WERI-Rb-1 (cell line): Measurements from ENCODE around the gene TECPR1.

ENCODE experiments used
- DNase-seq: peaks from one replicate; pipeline ENCODE4 v3.0.0-alpha.2; 2020
- H3K27ac ChIP-seq: fragments of 250-450 bp; sonication (Bioruptor Pico); 2 replicates; pipeline ENCODE4 v1.5.1; 2020; ENCODE audit warnings: mild to moderate bottlenecking, moderate library complexity
- H3K27me3 ChIP-seq: fragments of 250-450 bp; sonication (Bioruptor Pico); 2 replicates; pipeline ENCODE4 v1.5.1; 2021; ENCODE audit warnings: mild to moderate bottlenecking, low read depth, moderate library complexity; ENCODE audit not compliant: insufficient read depth, severe bottlenecking
- H3K36me3 ChIP-seq: fragments of 250-450 bp; sonication (Bioruptor Pico); 2 replicates; pipeline ENCODE4 v1.5.1; 2020; ENCODE audit warnings: mild to moderate bottlenecking, moderate library complexity
- H3K4me3 ChIP-seq: 2 replicates; pipeline ENCODE4 v1.5.1; 2011; ENCODE audit warnings: low read depth, mild to moderate bottlenecking, control low read depth, low read length
- H3K9me3 ChIP-seq: fragments of 250-450 bp; sonication (Bioruptor Pico); 2 replicates; pipeline ENCODE4 v1.5.1; 2021; ENCODE audit warnings: mild to moderate bottlenecking, moderate library complexity; ENCODE audit not compliant: severe bottlenecking
- TF ChIP-seq, protein P1 (sequence below): IDR thresholded peaks from 2 replicates; pipeline ENCODE4 v1.5.1; 2011; ENCODE audit warnings: low read depth, mild to moderate bottlenecking, control low read depth, inconsistent platforms, low read length

The TECPR1 gene

DNA sequence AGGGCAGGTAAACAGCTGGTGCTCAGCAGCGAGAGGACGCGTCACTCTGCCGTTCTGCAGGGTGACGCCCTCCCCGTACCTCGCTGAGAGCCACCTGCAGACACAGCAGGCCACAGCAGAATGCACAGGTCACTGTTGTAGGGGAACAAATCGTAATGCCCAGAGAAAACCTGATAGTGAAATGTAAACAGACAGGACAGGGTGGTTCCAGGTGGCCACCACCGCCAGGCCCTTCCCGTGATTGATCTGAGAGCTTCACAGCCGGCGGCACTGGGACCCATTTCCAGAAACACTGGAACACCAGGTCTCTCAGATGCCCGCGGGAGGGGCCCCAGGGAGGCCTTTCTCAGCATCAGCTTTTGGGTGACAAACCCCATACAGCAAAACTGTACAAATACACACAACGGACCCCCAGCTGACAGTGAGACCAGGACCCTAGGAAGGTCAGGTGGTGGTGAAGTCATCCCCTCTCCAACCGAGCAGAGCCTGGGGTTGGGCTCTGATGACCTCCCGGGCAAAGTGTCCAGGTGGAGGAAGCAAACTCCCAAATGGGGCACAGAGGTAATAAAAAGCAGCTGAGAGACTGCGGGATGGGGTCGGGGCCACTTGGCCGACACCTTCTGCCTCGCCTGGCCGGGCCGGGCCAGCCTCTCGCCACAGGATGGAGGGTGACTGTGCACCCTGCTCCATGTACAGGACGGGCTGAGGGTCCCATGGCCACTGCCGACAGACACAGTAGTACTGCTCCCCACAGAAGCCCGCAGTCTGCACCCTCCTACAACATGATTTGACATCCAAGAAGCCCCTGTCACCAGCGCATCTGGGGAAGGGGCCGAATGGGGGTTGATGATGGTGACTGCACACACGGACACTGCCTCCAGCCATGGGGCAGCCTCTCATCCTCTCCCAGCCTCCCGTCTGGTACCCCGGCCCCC, 36.2 kb downstream of the TECPR1 start:
- Histone ChIP-seq H3K9me3 (no peaks in the 10 kb centered on the region), H3K27me3 (no peaks in the 10 kb centered on the region), H3K27ac (no peak overlapping the region), H3K36me3 (peaks cover 16% of the 10 kb centered on the region), H3K4me3 (no peak overlapping the region)
- no peak for DNase-seq
- TF ChIP-seq, protein P1, sequence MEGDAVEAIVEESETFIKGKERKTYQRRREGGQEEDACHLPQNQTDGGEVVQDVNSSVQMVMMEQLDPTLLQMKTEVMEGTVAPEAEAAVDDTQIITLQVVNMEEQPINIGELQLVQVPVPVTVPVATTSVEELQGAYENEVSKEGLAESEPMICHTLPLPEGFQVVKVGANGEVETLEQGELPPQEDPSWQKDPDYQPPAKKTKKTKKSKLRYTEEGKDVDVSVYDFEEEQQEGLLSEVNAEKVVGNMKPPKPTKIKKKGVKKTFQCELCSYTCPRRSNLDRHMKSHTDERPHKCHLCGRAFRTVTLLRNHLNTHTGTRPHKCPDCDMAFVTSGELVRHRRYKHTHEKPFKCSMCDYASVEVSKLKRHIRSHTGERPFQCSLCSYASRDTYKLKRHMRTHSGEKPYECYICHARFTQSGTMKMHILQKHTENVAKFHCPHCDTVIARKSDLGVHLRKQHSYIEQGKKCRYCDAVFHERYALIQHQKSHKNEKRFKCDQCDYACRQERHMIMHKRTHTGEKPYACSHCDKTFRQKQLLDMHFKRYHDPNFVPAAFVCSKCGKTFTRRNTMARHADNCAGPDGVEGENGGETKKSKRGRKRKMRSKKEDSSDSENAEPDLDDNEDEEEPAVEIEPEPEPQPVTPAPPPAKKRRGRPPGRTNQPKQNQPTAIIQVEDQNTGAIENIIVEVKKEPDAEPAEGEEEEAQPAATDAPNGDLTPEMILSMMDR, result no peak

DNA sequence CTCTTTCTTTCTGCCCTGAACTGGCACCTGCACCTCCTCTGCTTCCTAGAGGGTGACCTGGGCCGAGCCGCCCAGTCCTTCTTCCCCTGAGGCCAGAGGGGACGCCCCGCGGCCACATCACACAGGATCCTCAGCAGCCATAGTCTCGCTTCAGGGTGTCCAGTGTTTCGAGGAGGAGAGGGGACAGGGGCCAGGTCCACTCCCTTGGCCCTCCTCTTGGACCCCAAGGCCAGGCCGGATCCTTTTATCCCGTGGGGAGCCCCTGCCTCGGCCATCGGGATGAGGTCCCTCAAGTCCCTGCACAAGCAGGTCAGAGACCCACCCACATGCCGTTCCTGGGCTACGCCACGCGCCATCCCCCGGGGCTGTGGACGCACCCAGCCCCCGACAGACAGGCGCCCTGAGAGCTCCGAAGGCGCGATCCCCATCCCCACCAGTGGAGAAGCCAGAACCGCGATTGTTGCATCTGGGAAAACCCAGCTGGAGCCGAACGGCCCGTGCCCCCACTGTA, 37.2 kb downstream of the TECPR1 start:
- DNase-seq, result peak; percentile 13
- no peak overlapping the region for H3K27ac ChIP-seq
- TF ChIP-seq, protein P1, result no peak
- H3K27me3 ChIP-seq, result no peaks in the 10 kb centered on the region
- H3K36me3 ChIP-seq, result peaks cover 13% of the 10 kb centered on the region
- H3K4me3 ChIP-seq, result no peak overlapping the region
- no peaks in the 10 kb centered on the region for H3K9me3 ChIP-seq

DNA sequence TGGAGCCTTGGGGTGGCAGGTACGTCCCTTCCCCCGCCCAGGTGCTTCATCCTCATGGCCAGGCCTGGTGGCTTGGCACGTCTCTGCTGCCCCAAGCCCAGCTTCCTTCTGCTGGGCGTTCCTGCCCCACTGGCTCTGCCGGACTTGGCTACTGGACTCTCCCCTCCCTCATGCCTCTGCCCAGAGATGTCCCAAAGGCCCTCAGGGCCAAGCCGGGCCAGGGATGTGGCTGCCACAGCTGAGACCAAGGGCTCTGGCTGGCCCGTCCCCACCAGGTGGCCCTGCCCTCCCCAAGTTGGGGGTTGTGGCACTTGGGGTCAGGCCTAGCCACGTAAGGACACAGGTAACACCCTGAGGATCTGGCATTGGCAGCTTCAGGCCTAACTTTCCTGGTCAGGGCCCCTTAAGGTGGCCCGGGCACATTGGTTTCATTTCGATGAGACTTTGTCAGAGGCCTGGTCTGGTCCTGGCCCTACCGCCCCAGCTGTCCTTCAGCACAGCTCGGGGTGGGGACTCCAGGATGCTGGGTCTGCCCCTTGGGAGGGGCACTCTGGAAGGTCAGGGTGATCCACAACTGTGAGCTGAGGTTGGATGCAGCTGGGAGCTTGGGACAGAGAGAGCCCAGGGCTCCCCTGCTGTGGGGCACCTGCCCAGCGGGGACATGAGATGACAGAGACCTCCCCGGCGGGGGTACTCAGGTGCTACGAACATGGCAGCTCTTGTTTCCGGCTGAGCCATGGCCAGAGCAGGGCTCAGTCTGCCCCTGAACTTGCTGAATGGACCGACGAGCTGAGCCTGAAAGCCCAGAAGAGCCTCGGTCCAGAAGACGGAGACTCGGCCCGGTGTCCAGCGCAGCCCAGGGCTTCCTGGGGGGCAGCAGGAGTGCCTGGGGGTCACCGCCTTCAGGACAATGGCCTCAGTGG, 37.9 kb downstream of the TECPR1 start:
- H3K27me3 ChIP-seq, result no peaks in the 10 kb centered on the region
- H3K4me3 ChIP-seq, result no peak overlapping the region
- no peaks in the 10 kb centered on the region for H3K9me3 ChIP-seq
- no peak overlapping the region for H3K27ac ChIP-seq
- peaks cover 13% of the 10 kb centered on the region for H3K36me3 ChIP-seq
- DNase-seq, result peak; percentile 8
- TF ChIP-seq, protein P1, result no peak

DNA sequence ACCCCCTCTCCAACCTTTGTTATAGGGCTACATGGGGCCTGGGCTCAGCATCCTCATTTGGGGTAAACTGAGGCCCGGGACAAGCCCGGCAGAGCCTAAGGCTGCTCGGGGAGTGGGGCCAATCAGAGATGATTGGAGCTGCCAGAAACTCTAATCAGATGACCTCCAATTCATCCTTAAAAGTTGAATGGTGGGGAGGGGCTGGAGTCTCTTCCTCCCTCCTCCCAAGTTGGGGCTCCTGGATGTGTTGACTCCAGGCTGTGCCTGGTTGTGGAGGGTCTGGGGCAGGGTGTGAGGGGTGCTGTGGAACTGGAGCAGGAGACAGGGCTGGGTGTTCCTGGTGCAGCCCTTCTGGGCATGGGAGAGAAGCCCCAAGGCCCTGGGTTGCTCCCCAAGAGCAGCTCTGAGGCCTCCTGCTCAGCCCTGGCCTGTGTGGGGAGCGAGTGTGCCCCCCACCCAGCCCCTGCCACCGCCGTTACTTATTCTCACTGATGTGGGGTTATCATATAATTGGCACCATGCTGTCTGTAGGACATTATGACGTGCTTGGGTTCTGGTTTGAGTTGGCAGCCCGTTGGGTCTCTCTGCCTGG, 38.6 kb downstream of the TECPR1 start:
- TF ChIP-seq, protein P1, result no peak
- Histone ChIP-seq H3K4me3 (no peak overlapping the region), H3K9me3 (no peaks in the 10 kb centered on the region), H3K27me3 (no peaks in the 10 kb centered on the region), H3K27ac (no peak overlapping the region), H3K36me3 (peaks cover 13% of the 10 kb centered on the region)
- no peak for DNase-seq

DNA sequence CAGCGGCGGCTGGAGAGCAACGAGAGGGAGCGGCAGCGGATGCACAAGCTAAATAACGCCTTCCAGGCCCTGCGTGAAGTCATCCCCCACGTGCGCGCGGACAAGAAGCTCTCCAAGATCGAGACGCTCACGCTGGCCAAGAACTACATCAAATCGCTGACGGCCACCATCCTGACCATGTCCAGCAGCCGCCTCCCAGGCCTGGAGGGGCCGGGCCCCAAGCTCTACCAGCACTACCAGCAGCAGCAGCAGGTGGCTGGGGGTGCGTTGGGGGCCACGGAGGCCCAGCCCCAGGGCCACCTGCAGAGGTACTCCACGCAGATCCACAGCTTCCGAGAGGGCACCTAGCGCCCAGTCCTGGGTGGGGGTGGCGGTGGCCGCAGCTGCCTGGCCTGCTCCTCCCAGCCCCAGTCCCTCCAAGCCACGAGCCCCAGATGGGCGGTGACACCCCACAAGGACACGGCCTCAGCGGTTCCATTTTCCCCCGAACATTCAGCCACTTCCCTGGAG, 39.4 kb downstream of the TECPR1 start:
- no peak overlapping the region for H3K4me3 ChIP-seq
- no peaks in the 10 kb centered on the region for H3K9me3 ChIP-seq
- TF ChIP-seq, protein P1, result no peak

More for the DNA sequence above, 39.4 kb downstream of the TECPR1 start:
- DNase-seq, result no peak
- H3K27me3 ChIP-seq, result no peaks in the 10 kb centered on the region
- peaks cover 11% of the 10 kb centered on the region for H3K36me3 ChIP-seq
- H3K27ac ChIP-seq, result no peak overlapping the region
